Renal cortex interstitium (tissue), 15 donors: ENCODE results near the gene CREB3L4. TPM values are rescaled to one million over a fixed set of nuclear protein-coding genes. Genes with fewer than 3 reads are reported as not detected.

Source experiments
- DNase-seq, 11 donors: peaks; one replicate each; pipeline ENCODE4 v3.0.0-alpha.2; 2013; ENCODE audit warnings: low read depth in 9 of 11, low spot score in 4 of 11; ENCODE audit errors: extremely low read depth in 1 of 11
- long read RNA-seq, 16 experiments: transcript quantifications; one replicate each; lab custom pipeline, GENCODE V29; 2026
- polyA plus RNA-seq, 3 donors: library from polyadenylated mRNA; unstranded; fragments of 120-200 nt; gene quantifications; one replicate each; pipeline ENCODE4 v1.2.1, GENCODE V29; 2013; ENCODE audit not compliant: insufficient read length in 3 of 3

The CREB3L4 gene
- polyA plus RNA-seq, result 10 to 100 TPM; 32.4 to 46.2 (median 34.4) TPM
- long read RNA-seq, donor 1, partial matches to known transcripts, result 26 of 147 reads
- long read RNA-seq, donor 1, other reads (novel, unspliced or antisense), result 117 of 147 reads
- long read RNA-seq, donor 2, partial matches to known transcripts, result 156 of 160 reads
- long read RNA-seq, donor 2, other reads (novel, unspliced or antisense), result 0 of 160 reads
- long read RNA-seq, donor 3, partial matches to known transcripts, result 557 of 1,050 reads
- long read RNA-seq, donor 3, other reads (novel, unspliced or antisense), result 487 of 1,050 reads
- long read RNA-seq, donor 4, partial matches to known transcripts, result 11 of 15 reads
- long read RNA-seq, donor 4, other reads (novel, unspliced or antisense), result 0 of 15 reads
- long read RNA-seq, donor 5, result 0 reads
- long read RNA-seq, donor 6, partial matches to known transcripts, result 493 of 496 reads
- long read RNA-seq, donor 6, other reads (novel, unspliced or antisense), result 0 of 496 reads
- long read RNA-seq, donor 7, transcript CREB3L4-205 (10 exons, 1,752 nt), result major isoform, 7 of 32 reads
- long read RNA-seq, donor 7, partial matches to known transcripts, result 23 of 32 reads
- long read RNA-seq, donor 7, other reads (novel, unspliced or antisense), result 0 of 32 reads
- long read RNA-seq, donor 8, partial matches to known transcripts, result 20 of 29 reads
- long read RNA-seq, donor 8, other reads (novel, unspliced or antisense), result 0 of 29 reads
- long read RNA-seq, donor 9, partial matches to known transcripts, result 585 of 712 reads
- long read RNA-seq, donor 9, other reads (novel, unspliced or antisense), result 123 of 712 reads
- long read RNA-seq, donor 10, partial matches to known transcripts, result 0 of 6 reads
- long read RNA-seq, donor 10, other reads (novel, unspliced or antisense), result 0 of 6 reads
- long read RNA-seq, donor 11, partial matches to known transcripts, result 5 of 10 reads
- long read RNA-seq, donor 11, other reads (novel, unspliced or antisense), result 0 of 10 reads
- long read RNA-seq, donor 12, partial matches to known transcripts, result 11 of 13 reads
- long read RNA-seq, donor 12, other reads (novel, unspliced or antisense), result 0 of 13 reads
- long read RNA-seq, donor 13, partial matches to known transcripts, result 82 of 332 reads
- long read RNA-seq, donor 13, other reads (novel, unspliced or antisense), result 244 of 332 reads
- long read RNA-seq, donor 14, partial matches to known transcripts, result 14 of 21 reads
- long read RNA-seq, donor 14, other reads (novel, unspliced or antisense), result 0 of 21 reads
- long read RNA-seq, donor 15, result 0 reads
- long read RNA-seq, donor 16, transcript CREB3L4-205 (10 exons, 1,752 nt), result major isoform, 5 of 37 reads
- long read RNA-seq, donor 16, partial matches to known transcripts, result 21 of 37 reads
- long read RNA-seq, donor 16, other reads (novel, unspliced or antisense), result 7 of 37 reads

- DNase-seq, result peak in 10 of 11 donors; percentile 89 to 99 (median 96)
Observed at GRCh38 chr1:153967107-153967999, at the start of gene CREB3L4. Gene CREB3L4, plus strand, starts transcription at chr1:153967902. Its CDS starts 624 bp downstream, at chr1:153968526.

- DNase-seq, result peak in 1 of 11 donors; percentile 13
Observed at GRCh38 chr1:153919876-153920852, 47.5 kb upstream of the CREB3L4 start.

GRCh38 chr1:153921080-153921802 is 46.5 kb upstream of the CREB3L4 start:
- no peak for DNase-seq

GRCh38 chr1:153921803-153922075 is 46.0 kb upstream of the CREB3L4 start:
- peak in 3 of 11 donors; percentile 8 to 21 (median 18) for DNase-seq

GRCh38 chr1:153922076-153922971 is 45.4 kb upstream of the CREB3L4 start:
- peak in 4 of 11 donors; percentile 18 to 53 (median 32) for DNase-seq

- peak; percentile 100 for DNase-seq
Observed at GRCh38 chr1:153922972-153923925, 44.5 kb upstream of the CREB3L4 start, which contains the start of gene GATAD2B. Gene GATAD2B, minus strand, starts transcription at chr1:153922972. Its CDS starts 94,625 bp downstream, at chr1:153828347.

- no peak for DNase-seq
Observed at GRCh38 chr1:153926405-153926804, 41.3 kb upstream of the CREB3L4 start.

- no peak for DNase-seq
Observed at GRCh38 chr1:153928245-153928644, 39.5 kb upstream of the CREB3L4 start.

GRCh38 chr1:153928791-153929341 is 38.8 kb upstream of the CREB3L4 start:
- DNase-seq, result no peak

- DNase-seq, result no peak
Observed at GRCh38 chr1:153929426-153929825, 38.3 kb upstream of the CREB3L4 start.

- no peak for DNase-seq
Observed at GRCh38 chr1:153929981-153930948, 37.4 kb upstream of the CREB3L4 start.
